ENCODE measurements around the gene CACNA1D.

Gene CACNA1D

DNA sequence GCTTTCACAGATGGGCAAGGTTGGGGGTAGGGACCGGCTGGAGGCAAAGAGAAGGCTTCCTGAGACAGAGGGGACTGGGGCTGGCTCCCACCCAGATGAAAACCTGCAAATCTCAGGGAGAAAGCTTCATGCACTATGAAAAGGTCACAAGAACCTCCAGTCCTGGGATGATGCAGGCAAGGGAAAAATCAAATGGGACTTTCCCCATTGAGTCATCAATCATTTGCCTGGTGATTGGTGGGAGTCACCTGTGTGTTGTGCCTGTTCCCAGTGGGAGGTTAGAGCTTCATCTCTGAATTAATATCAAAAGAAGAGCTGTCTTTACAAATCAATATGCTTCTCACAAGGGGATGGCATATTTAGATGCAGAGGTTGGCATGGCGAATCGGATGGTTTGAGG, 49.9 kb downstream of the CACNA1D start:
- H3K56ac ChIP-seq (ENCODE audit: low read length) = no peak overlapping the region
- H3K27me3 ChIP-seq (ENCODE audit: insufficient read depth, low read length, poor library complexity) = no peaks in the 10 kb centered on the region
- H3K36me3 ChIP-seq (ENCODE audit: control insufficient read depth, insufficient read depth, low read length) = no peaks in the 10 kb centered on the region
- no peak overlapping the region for H3K4me2 ChIP-seq (ENCODE audit: low read length)
- H4K5ac ChIP-seq (ENCODE audit: low read length) = no peak overlapping the region
- no peak overlapping the region for H2BK15ac ChIP-seq (replicated peaks; ENCODE audit: low read depth)
- H3K23ac ChIP-seq (ENCODE audit: low read length) = no peak overlapping the region
- H4K8ac ChIP-seq (ENCODE audit: low read depth, low read length) = no peak overlapping the region
- no peak overlapping the region for H3K4ac ChIP-seq (ENCODE audit: low read depth, low read length)
- H3K18ac ChIP-seq (ENCODE audit: low read length) = no peak overlapping the region
- no CpG with 5 or more reads among the region's 3 CpGs for WGBS (ENCODE audit: extremely low coverage, insufficient coverage, low lambda C conversion rate)
- no peaks in the 10 kb centered on the region for H3K79me1 ChIP-seq (ENCODE audit: low read length)
- H2BK120ac ChIP-seq (ENCODE audit: low read depth, low read length) = no peak overlapping the region
- no peaks in the 10 kb centered on the region for H3K4me1 ChIP-seq (ENCODE audit: control insufficient read depth, low read depth, low read length)
- H3K4me3 ChIP-seq (ENCODE audit: low read length) = no peak overlapping the region
- H2BK5ac ChIP-seq (ENCODE audit: low read length) = no peak overlapping the region
- H3K27ac ChIP-seq (ENCODE audit: low read depth, low read length) = no peak overlapping the region
- H3K79me2 ChIP-seq (ENCODE audit: control insufficient read depth, insufficient read depth, low read length) = no peaks in the 10 kb centered on the region
- H3K9ac ChIP-seq (ENCODE audit: low read length) = no peak overlapping the region
- no peak for DNase-seq
- no peak overlapping the region for H2AK5ac ChIP-seq (ENCODE audit: low read length)

DNA sequence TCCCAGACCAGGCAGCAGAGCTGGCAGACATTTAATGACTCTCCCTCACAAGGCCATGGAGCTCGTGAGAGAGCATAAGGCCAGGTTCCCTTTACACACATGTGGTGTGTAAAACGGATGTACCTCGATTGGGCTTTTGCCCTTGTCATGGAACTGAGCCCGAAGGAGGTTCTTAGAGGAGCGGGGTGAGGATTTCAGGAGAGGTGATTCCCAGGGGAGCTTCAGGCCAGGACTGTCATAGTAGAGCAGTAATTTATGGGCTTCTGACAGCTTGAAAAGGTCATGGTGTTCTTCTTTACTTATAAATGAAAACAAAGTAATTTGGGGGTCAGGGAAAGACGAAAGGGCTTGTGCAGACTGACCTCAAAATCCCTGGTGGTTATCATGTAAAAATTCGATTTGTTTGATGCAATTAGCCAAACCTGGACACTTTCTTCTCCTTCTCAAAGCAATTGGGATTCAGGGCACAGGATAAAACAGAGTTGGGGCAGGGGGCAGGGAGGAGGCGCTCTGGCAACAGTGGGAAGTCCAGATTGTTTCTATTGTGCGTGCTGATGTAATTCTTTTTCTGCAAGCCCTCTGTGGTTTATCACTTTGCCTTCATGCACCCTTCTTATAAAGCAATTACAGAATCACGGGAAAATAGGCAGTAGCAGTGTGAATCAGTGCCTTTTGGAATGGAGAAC, 51.0 kb downstream of the CACNA1D start:
- no CpG with 5 or more reads among the region's 10 CpGs for WGBS (ENCODE audit: extremely low coverage, insufficient coverage, low lambda C conversion rate)

DNA sequence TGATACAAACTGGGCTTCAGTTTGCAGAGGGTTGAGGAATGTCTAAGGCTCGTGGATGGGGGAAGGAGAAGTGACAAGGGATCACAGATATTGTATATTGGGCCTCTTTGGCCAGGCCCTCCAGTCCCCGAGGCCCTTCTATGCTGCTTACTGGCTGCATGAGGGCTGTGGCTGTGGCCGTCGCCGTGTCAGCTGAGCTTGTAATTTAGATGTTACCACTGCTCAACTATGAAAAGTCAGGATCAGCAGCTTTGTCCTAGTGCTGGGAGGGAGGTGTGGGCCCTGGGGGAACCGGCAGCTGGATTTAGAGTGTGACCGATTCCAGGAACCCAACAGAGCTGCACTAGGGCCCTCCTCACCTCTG, 51.6 kb downstream of the CACNA1D start:
- H2BK15ac ChIP-seq (replicated peaks; ENCODE audit: low read depth) = no peak overlapping the region
- H3K9ac ChIP-seq (ENCODE audit: low read length) = no peak overlapping the region
- no peak for DNase-seq
- no peak overlapping the region for H4K5ac ChIP-seq (ENCODE audit: low read length)
- H3K56ac ChIP-seq (ENCODE audit: low read length) = no peak overlapping the region
- H2AK5ac ChIP-seq (ENCODE audit: low read length) = no peak overlapping the region
- H3K36me3 ChIP-seq (ENCODE audit: control insufficient read depth, insufficient read depth, low read length) = no peaks in the 10 kb centered on the region
- no peaks in the 10 kb centered on the region for H3K79me2 ChIP-seq (ENCODE audit: control insufficient read depth, insufficient read depth, low read length)
- H3K4me3 ChIP-seq (ENCODE audit: low read length) = no peak overlapping the region
- no peak overlapping the region for H4K8ac ChIP-seq (ENCODE audit: low read depth, low read length)
- no peak overlapping the region for H3K4me2 ChIP-seq (ENCODE audit: low read length)
- H2BK5ac ChIP-seq (ENCODE audit: low read length) = no peak overlapping the region
- H3K4ac ChIP-seq (ENCODE audit: low read depth, low read length) = no peak overlapping the region
- H3K79me1 ChIP-seq (ENCODE audit: low read length) = no peaks in the 10 kb centered on the region
- H3K23ac ChIP-seq (ENCODE audit: low read length) = no peak overlapping the region
- no peaks in the 10 kb centered on the region for H3K4me1 ChIP-seq (ENCODE audit: control insufficient read depth, low read depth, low read length)
- WGBS (ENCODE audit: extremely low coverage, insufficient coverage, low lambda C conversion rate) = no CpG with 5 or more reads among the region's 7 CpGs
- H3K27ac ChIP-seq (ENCODE audit: low read depth, low read length) = no peak overlapping the region
- H3K27me3 ChIP-seq (ENCODE audit: insufficient read depth, low read length, poor library complexity) = no peaks in the 10 kb centered on the region
- H2BK120ac ChIP-seq (ENCODE audit: low read depth, low read length) = no peak overlapping the region
- H3K18ac ChIP-seq (ENCODE audit: low read length) = no peak overlapping the region

More for the DNA sequence above, 51.0 kb downstream of the CACNA1D start:
- Histone ChIP-seq H3K56ac (ENCODE audit: low read length) (no peak overlapping the region), H3K79me1 (ENCODE audit: low read length) (no peaks in the 10 kb centered on the region), H3K4me1 (ENCODE audit: control insufficient read depth, low read depth, low read length) (no peaks in the 10 kb centered on the region), H2BK15ac (replicated peaks; ENCODE audit: low read depth) (no peak overlapping the region), H2BK5ac (ENCODE audit: low read length) (no peak overlapping the region), H4K5ac (ENCODE audit: low read length) (no peak overlapping the region), H2BK120ac (ENCODE audit: low read depth, low read length) (no peak overlapping the region), H4K8ac (ENCODE audit: low read depth, low read length) (no peak overlapping the region), H3K36me3 (ENCODE audit: control insufficient read depth, insufficient read depth, low read length) (no peaks in the 10 kb centered on the region), H2AK5ac (ENCODE audit: low read length) (no peak overlapping the region), H3K4me2 (ENCODE audit: low read length) (no peak overlapping the region), H3K18ac (ENCODE audit: low read length) (no peak overlapping the region), H3K4me3 (ENCODE audit: low read length) (no peak overlapping the region), H3K27ac (ENCODE audit: low read depth, low read length) (no peak overlapping the region), H3K4ac (ENCODE audit: low read depth, low read length) (no peak overlapping the region), H3K79me2 (ENCODE audit: control insufficient read depth, insufficient read depth, low read length) (no peaks in the 10 kb centered on the region), H3K23ac (ENCODE audit: low read length) (no peak overlapping the region), H3K27me3 (ENCODE audit: insufficient read depth, low read length, poor library complexity) (no peaks in the 10 kb centered on the region), H3K9ac (ENCODE audit: low read length) (no peak overlapping the region)
- DNase-seq = no peak

DNA sequence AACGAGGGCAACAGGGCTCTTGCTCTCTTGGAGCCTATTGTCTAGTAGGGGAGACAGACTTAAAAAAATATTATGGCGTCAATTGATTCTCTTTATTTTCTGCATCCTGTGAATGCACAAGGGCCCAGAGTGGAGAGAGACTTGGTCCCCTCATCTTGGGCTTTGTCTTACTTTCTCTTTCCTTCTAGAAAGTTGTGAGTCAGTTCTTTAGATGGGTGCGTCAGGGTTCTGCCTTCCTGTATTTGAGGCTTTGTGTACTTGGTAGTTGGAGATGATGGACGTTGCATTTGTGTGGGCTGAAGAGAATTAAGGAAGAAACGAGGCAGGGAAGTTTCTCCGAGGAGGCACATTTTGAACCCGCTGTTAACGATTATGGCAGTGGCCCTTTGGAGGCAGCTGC, 52.9 kb downstream of the CACNA1D start:
- Histone ChIP-seq H3K4ac (ENCODE audit: low read depth, low read length) (no peak overlapping the region), H4K8ac (ENCODE audit: low read depth, low read length) (no peak overlapping the region), H3K4me1 (ENCODE audit: control insufficient read depth, low read depth, low read length) (no peaks in the 10 kb centered on the region), H3K4me3 (ENCODE audit: low read length) (no peak overlapping the region), H3K23ac (ENCODE audit: low read length) (no peak overlapping the region), H3K56ac (ENCODE audit: low read length) (no peak overlapping the region), H2BK5ac (ENCODE audit: low read length) (no peak overlapping the region), H3K79me2 (ENCODE audit: control insufficient read depth, insufficient read depth, low read length) (no peaks in the 10 kb centered on the region), H4K5ac (ENCODE audit: low read length) (no peak overlapping the region), H2BK15ac (replicated peaks; ENCODE audit: low read depth) (no peak overlapping the region), H3K36me3 (ENCODE audit: control insufficient read depth, insufficient read depth, low read length) (no peaks in the 10 kb centered on the region), H3K27me3 (ENCODE audit: insufficient read depth, low read length, poor library complexity) (no peaks in the 10 kb centered on the region), H3K18ac (ENCODE audit: low read length) (no peak overlapping the region), H2AK5ac (ENCODE audit: low read length) (no peak overlapping the region), H2BK120ac (ENCODE audit: low read depth, low read length) (no peak overlapping the region), H3K79me1 (ENCODE audit: low read length) (no peaks in the 10 kb centered on the region), H3K9ac (ENCODE audit: low read length) (no peak overlapping the region), H3K4me2 (ENCODE audit: low read length) (no peak overlapping the region), H3K27ac (ENCODE audit: low read depth, low read length) (no peak overlapping the region)
- DNase-seq = no peak
- WGBS (ENCODE audit: extremely low coverage, insufficient coverage, low lambda C conversion rate) = no CpG with 5 or more reads among the region's 8 CpGs

DNA sequence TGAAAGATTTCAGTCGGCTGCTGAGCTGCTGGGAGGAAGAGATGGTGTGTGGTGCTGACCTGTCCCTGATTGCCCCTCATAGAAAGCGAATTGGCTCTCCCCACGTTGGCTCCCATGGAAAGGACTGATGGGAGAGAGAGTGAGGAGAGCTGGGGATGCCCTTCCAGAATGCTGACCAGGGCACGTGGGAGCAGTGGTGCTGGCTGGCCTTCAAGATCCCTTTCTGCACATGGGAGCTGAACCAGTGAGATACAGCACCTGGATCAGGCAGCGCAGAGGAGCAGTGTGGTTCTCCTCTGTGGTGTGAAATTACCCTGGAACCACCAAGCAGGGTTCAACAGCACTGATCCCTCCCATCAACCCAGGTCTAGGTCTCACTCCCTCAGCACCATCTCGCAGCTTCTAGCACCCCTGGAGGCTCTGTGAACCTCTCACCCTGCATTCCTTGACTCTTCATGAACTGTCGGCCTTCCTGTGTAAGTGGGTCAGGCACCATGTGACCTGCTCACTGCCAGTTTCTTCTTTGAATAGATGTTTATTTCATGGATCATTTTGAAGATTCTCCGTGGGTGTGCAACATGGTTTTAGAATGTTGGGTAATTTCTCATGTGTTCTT, 55.7 kb downstream of the CACNA1D start:
- H4K8ac ChIP-seq (ENCODE audit: low read depth, low read length) = no peak overlapping the region
- H3K4me2 ChIP-seq (ENCODE audit: low read length) = no peak overlapping the region
- no peak overlapping the region for H2BK15ac ChIP-seq (replicated peaks; ENCODE audit: low read depth)
- no peaks in the 10 kb centered on the region for H3K79me1 ChIP-seq (ENCODE audit: low read length)
- no peaks in the 10 kb centered on the region for H3K36me3 ChIP-seq (ENCODE audit: control insufficient read depth, insufficient read depth, low read length)
- H3K4ac ChIP-seq (ENCODE audit: low read depth, low read length) = no peak overlapping the region
- DNase-seq = peak; percentile 18
- H3K9ac ChIP-seq (ENCODE audit: low read length) = no peak overlapping the region
- H2BK120ac ChIP-seq (ENCODE audit: low read depth, low read length) = no peak overlapping the region
- no peak overlapping the region for H2AK5ac ChIP-seq (ENCODE audit: low read length)
- no peak overlapping the region for H3K18ac ChIP-seq (ENCODE audit: low read length)
- no peaks in the 10 kb centered on the region for H3K79me2 ChIP-seq (ENCODE audit: control insufficient read depth, insufficient read depth, low read length)
- WGBS (ENCODE audit: extremely low coverage, insufficient coverage, low lambda C conversion rate) = no CpG with 5 or more reads among the region's 8 CpGs
- H3K23ac ChIP-seq (ENCODE audit: low read length) = no peak overlapping the region
- H3K27me3 ChIP-seq (ENCODE audit: insufficient read depth, low read length, poor library complexity) = no peaks in the 10 kb centered on the region
- H4K5ac ChIP-seq (ENCODE audit: low read length) = no peak overlapping the region
- H2BK5ac ChIP-seq (ENCODE audit: low read length) = no peak overlapping the region
- no peak overlapping the region for H3K27ac ChIP-seq (ENCODE audit: low read depth, low read length)
- H3K4me1 ChIP-seq (ENCODE audit: control insufficient read depth, low read depth, low read length) = no peaks in the 10 kb centered on the region
- H3K4me3 ChIP-seq (ENCODE audit: low read length) = no peak overlapping the region
- no peak overlapping the region for H3K56ac ChIP-seq (ENCODE audit: low read length)

DNA sequence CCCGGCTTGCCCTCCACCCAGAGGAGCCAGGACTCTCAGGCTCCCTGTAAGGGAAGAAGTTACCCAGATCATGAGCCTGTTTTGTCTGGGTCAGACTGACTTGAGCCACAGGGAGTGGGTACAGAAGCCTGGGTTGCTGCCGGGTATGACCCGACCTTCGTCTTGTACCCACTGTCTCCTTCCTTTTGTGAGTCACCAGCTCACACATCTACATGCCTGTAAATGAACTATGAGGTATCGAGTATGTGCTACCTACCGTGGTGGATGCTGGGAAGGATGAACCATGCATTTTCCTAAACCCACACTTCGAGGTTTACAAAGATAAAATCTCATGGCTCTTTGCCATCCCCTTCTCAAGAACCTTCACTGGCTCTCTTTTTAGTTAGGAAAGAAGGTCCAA, 56.9 kb downstream of the CACNA1D start:
- Histone ChIP-seq H3K79me2 (ENCODE audit: control insufficient read depth, insufficient read depth, low read length) (no peaks in the 10 kb centered on the region), H3K79me1 (ENCODE audit: low read length) (no peaks in the 10 kb centered on the region), H2BK120ac (ENCODE audit: low read depth, low read length) (no peak overlapping the region), H3K4ac (ENCODE audit: low read depth, low read length) (no peak overlapping the region), H3K18ac (ENCODE audit: low read length) (no peak overlapping the region), H3K23ac (ENCODE audit: low read length) (no peak overlapping the region), H3K56ac (ENCODE audit: low read length) (no peak overlapping the region), H3K27me3 (ENCODE audit: insufficient read depth, low read length, poor library complexity) (no peaks in the 10 kb centered on the region), H3K27ac (ENCODE audit: low read depth, low read length) (no peak overlapping the region), H3K4me2 (ENCODE audit: low read length) (no peak overlapping the region), H2AK5ac (ENCODE audit: low read length) (no peak overlapping the region), H4K8ac (ENCODE audit: low read depth, low read length) (no peak overlapping the region), H3K9ac (ENCODE audit: low read length) (no peak overlapping the region), H3K4me3 (ENCODE audit: low read length) (no peak overlapping the region), H3K36me3 (ENCODE audit: control insufficient read depth, insufficient read depth, low read length) (no peaks in the 10 kb centered on the region), H2BK5ac (ENCODE audit: low read length) (no peak overlapping the region), H2BK15ac (replicated peaks; ENCODE audit: low read depth) (no peak overlapping the region), H4K5ac (ENCODE audit: low read length) (no peak overlapping the region), H3K4me1 (ENCODE audit: control insufficient read depth, low read depth, low read length) (no peaks in the 10 kb centered on the region)
- DNase-seq = no peak
- no CpG with 5 or more reads among the region's 7 CpGs for WGBS (ENCODE audit: extremely low coverage, insufficient coverage, low lambda C conversion rate)

Data from mesendoderm (in vitro differentiated cells).